ENCODE measurements around the gene MMP12.
"Not testable (repeated sequence)": the region's sequence is repeated elsewhere in the genome, so short reads cannot be mapped to it uniquely, and the experiment has no call there.

Gene MMP12

GRCh38 chr11:102874852-102875251 lies at the start of gene MMP12:
TSS of gene MMP12 (minus strand) at chr11:102874982. CDS start at chr11:102874937, 45 bp downstream.
- no peak for DNase-seq

GRCh38 chr11:102921587-102922220 lies 46.9 kb upstream of the MMP12 start:
- DNase-seq: no peak

- no peak for DNase-seq
Observed at GRCh38 chr11:102920118-102920684, 45.4 kb upstream of the MMP12 start.

GRCh38 chr11:102915044-102915375 lies 40.2 kb upstream of the MMP12 start:
- no peak for DNase-seq

- no peak for DNase-seq
Observed at GRCh38 chr11:102914238-102915043, 39.7 kb upstream of the MMP12 start.

GRCh38 chr11:102912482-102912830 lies 37.7 kb upstream of the MMP12 start:
- no peak for DNase-seq

GRCh38 chr11:102911758-102912481 lies 37.1 kb upstream of the MMP12 start:
- no peak for DNase-seq

GRCh38 chr11:102905848-102906247 lies 31.1 kb upstream of the MMP12 start:
- DNase-seq: not testable (repeated sequence)

- DNase-seq: not testable (repeated sequence)
Observed at GRCh38 chr11:102903895-102904294, 29.1 kb upstream of the MMP12 start.

GRCh38 chr11:102900346-102900745 lies 25.6 kb upstream of the MMP12 start:
- no peak for DNase-seq

- no peak for DNase-seq
Observed at GRCh38 chr11:102891736-102892135, 17.0 kb upstream of the MMP12 start.

GRCh38 chr11:102886999-102887398 lies 12.2 kb upstream of the MMP12 start:
- peak; percentile 35 for DNase-seq

GRCh38 chr11:102883141-102883540 lies 8.4 kb upstream of the MMP12 start:
- no peak for DNase-seq

GRCh38 chr11:102882389-102883024 lies 7.7 kb upstream of the MMP12 start:
- DNase-seq: no peak

- no peak for DNase-seq
Observed at GRCh38 chr11:102879801-102880200, 5.0 kb upstream of the MMP12 start.

GRCh38 chr11:102878595-102878994 lies 3.8 kb upstream of the MMP12 start:
- DNase-seq: no peak

- not testable (repeated sequence) for DNase-seq
Observed at GRCh38 chr11:102869354-102869964, 5.3 kb downstream of the MMP12 start.

- DNase-seq: no peak
Observed at GRCh38 chr11:102868339-102868738, 6.4 kb downstream of the MMP12 start.

- no peak for DNase-seq
Observed at GRCh38 chr11:102864724-102865123, 10.1 kb downstream of the MMP12 start.

GRCh38 chr11:102853956-102854355 lies 20.8 kb downstream of the MMP12 start:
- DNase-seq: no peak

GRCh38 chr11:102853055-102853454 lies 21.7 kb downstream of the MMP12 start:
- no peak for DNase-seq

- DNase-seq: no peak
Observed at GRCh38 chr11:102850973-102851745, 23.6 kb downstream of the MMP12 start.
